Body of pancreas (tissue), 4 donors: ENCODE data around the gene IGSF9.
A peak's percentile ranks its signal among the peaks of the same experiment; 100 is the strongest.

ENCODE experiments used
- CTCF ChIP-seq, 7 experiments: fragments of 450-650 bp in 4 of 7; fragments of 200-600 bp in 3 of 7; sonication (generic) in 3 of 7; IDR thresholded peaks; one replicate each; pipeline ENCODE4 v1.5.1; 2016 to 2019; ENCODE audit warnings: antibody characterized with exemption in 7 of 7
- POLR2A ChIP-seq, 3 donors: fragments of 450-650 bp; IDR thresholded peaks; one replicate each; pipeline ENCODE4 v1.6.1; 2016; ENCODE audit warnings: antibody characterized with exemption in 3 of 3, mild to moderate bottlenecking in 2 of 3

DNA sequence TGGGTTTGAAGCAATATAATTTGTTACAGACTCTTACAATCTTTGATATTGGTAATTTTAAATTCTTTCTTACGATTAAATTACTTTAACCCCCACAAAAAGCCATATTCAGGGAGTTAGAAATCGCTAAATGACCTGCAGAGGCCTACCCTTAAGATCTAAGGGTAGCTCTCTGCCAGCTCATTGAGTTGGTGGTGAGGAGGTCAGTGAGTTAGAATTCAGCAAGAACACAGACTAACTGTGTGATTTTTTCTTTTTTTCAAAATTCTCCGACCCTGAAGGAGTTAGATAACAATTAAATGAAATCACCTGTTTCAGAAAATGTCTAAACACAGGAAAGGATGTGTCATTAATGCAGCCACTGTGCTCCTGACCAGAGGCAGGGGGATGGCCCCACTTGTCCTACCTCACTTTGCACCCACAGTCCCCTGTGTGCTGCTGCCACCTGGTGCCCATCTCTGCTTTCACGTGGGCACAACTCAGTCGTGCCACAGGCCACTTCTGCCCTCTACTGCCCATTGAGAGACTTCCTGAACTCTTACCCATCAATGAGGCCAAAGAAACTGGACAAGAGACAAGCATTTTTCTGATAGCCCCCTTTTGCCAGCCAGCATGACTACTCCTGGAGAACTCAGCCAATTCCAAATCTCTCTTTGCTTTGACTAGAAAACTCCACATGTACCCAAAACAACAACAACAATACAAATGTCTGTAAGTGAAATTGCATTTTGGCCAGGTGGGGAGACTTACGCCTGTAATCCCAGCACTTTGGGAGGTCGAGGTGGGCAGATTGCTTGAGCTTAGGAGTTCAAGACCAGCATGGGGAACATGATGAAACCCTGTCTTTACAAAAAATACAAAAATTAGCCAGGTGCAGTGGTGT is 53.9 kb downstream of the IGSF9 start:
- TF ChIP-seq CTCF (IDR thresholded peaks at IDR 0.05): peak; percentile 95 to 100 (median 99)
- TF ChIP-seq POLR2A (IDR thresholded peaks at IDR 0.05): no peak
